HCT116 (cell line): ENCODE measurements around the gene RIPK4. TPM values are rescaled to one million over a fixed set of nuclear protein-coding genes. Genes with fewer than 3 reads are reported as not detected.

Experiments
- ATAC-seq: fragments of 200-7000 bp; cut with Tn5 transposase; 2 replicates; pipeline ENCODE4 v1.9.1; 2020; ENCODE audit warnings: mild to moderate bottlenecking, moderate library complexity
- BruUV-seq: library from RNA; stranded (reverse); fragments of 400-500 nt; replicated peaks from 2 replicates; lab custom pipeline; 2021; lab: Mats Ljungman, UMichigan
- CTCF ChIA-PET: fragments of 300-600 bp; sonication (Branson Sonifier 250); formaldehyde crosslinking; loops from one replicate; lab custom pipeline; 2021; ENCODE audit warnings: antibody characterized with exemption; lab: Charles Lee
- POLR2A ChIA-PET: fragments of 300-600, 350-600 bp; sonication (Branson Sonifier 250); formaldehyde crosslinking; loops from one replicate; lab custom pipeline; 2021; ENCODE audit warnings: antibody characterized with exemption; lab: Charles Lee
- RAD21 ChIA-PET, 2 experiments: fragments of 300-600 bp; sonication (Branson Sonifier 250); formaldehyde crosslinking; loops; one replicate each; lab custom pipeline; 2023; ENCODE audit warnings: low total read pairs in 2 of 2; ENCODE audit not compliant: uncharacterized antibody in 2 of 2, unreplicated experiment in 2 of 2, low non-redundant PET in 1 of 2; lab: Charles Lee
- DNase-seq: peaks from one replicate; pipeline ENCODE4 v3.0.0-alpha.2; 2010; ENCODE audit warnings: low read depth, low spot score
- H2AFZ ChIP-seq: fragments of 200-600 bp; shearing (Covaris generic), sonication (generic); 2 replicates; pipeline ENCODE4 v1.6.1; 2017; ENCODE audit warnings: low read depth, mixed run types, mixed read lengths, antibody characterized with exemption, low read length; ENCODE audit not compliant: poor library complexity, severe bottlenecking
- H3K27ac ChIP-seq: 2 replicates; pipeline ENCODE4 v1.5.1; 2012; ENCODE audit warnings: low read depth, low read length
- H3K27me3 ChIP-seq: fragments of 200-600 bp; sonication (generic); 2 replicates; pipeline ENCODE4 v1.6.1; 2016; ENCODE audit warnings: mixed run types, low read length, mixed read lengths; ENCODE audit not compliant: insufficient read depth
- H3K36me3 ChIP-seq, 2 experiments: fragments of 200-500 bp in 1 of 2; fragments of 200-600 bp in 1 of 2; sonication (Bioruptor generic) in 1 of 2; sonication (generic) in 1 of 2; 2 replicates each; pipeline versions ENCODE4 v1.5.1 to v1.6.1; 2014 to 2016; ENCODE audit warnings: low read length in 2 of 2, inconsistent platforms in 1 of 2, mixed read lengths in 1 of 2, mixed run types in 1 of 2; ENCODE audit not compliant: insufficient read depth in 2 of 2, control insufficient read depth in 1 of 2
- H3K4me1 ChIP-seq, 2 experiments: fragments of 200-600 bp in 1 of 2; sonication (generic) in 1 of 2; 2 replicates each; pipeline versions ENCODE4 v1.5.1 to v1.6.1; 2012 to 2017; ENCODE audit warnings: low read length in 2 of 2, inconsistent platforms in 1 of 2, mild to moderate bottlenecking in 1 of 2, mixed read lengths in 1 of 2, mixed run types in 1 of 2, moderate library complexity in 1 of 2; ENCODE audit not compliant: insufficient read depth in 2 of 2, control insufficient read depth in 1 of 2
- H3K4me2 ChIP-seq: fragments of 200-600 bp; sonication (generic); 2 replicates; pipeline ENCODE4 v1.6.1; 2017; ENCODE audit warnings: mixed run types, low read length, mixed read lengths
- H3K4me3 ChIP-seq, 2 experiments: fragments of 200-600 bp in 1 of 2; sonication (generic) in 1 of 2; replicated peaks in 1 of 2; 2 replicates each; pipeline ENCODE4 v1.5.1; 2011 to 2016; ENCODE audit warnings: low read length in 2 of 2, control low read depth in 1 of 2, low read depth in 1 of 2, mild to moderate bottlenecking in 1 of 2, mixed read lengths in 1 of 2, mixed run types in 1 of 2
- H3K79me2 ChIP-seq: fragments of 200-600 bp; sonication (generic); 2 replicates; pipeline ENCODE4 v1.6.1; 2017; ENCODE audit warnings: mild to moderate bottlenecking, mixed run types, low read length, moderate library complexity, mixed read lengths; ENCODE audit not compliant: insufficient read depth
- H3K9ac ChIP-seq: fragments of 200-600 bp; sonication (generic); 2 replicates; pipeline ENCODE4 v1.6.1; 2016; ENCODE audit warnings: low read length, mixed read lengths
- H3K9me2 ChIP-seq: fragments of 200-600 bp; sonication (generic), shearing (Covaris generic); 2 replicates; pipeline ENCODE4 v1.6.1; 2017; ENCODE audit warnings: mixed run types, mild to moderate bottlenecking, moderate library complexity; ENCODE audit not compliant: insufficient read depth
- H3K9me3 ChIP-seq, 2 experiments: fragments of 200-500 bp in 1 of 2; fragments of 200-600 bp in 1 of 2; sonication (Bioruptor generic) in 1 of 2; sonication (generic) in 1 of 2; 2 replicates each; pipeline ENCODE4 v1.6.1; 2014 to 2017; ENCODE audit warnings: low read length in 2 of 2, mixed read lengths in 2 of 2, inconsistent platforms in 1 of 2, low read depth in 1 of 2, mild to moderate bottlenecking in 1 of 2, mixed run types in 1 of 2, moderate library complexity in 1 of 2; ENCODE audit not compliant: control insufficient read depth in 1 of 2, insufficient read depth in 1 of 2
- H4K20me1 ChIP-seq: fragments of 200-600 bp; sonication (generic), shearing (Covaris generic); 2 replicates; pipeline ENCODE4 v1.6.1; 2017; ENCODE audit warnings: mixed run types, mild to moderate bottlenecking, moderate library complexity; ENCODE audit not compliant: insufficient read depth
- CBX3 ChIP-seq: IDR thresholded peaks from 2 replicates; pipeline ENCODE4 v1.6.1; 2012; ENCODE audit warnings: low read depth
- EZH2 ChIP-seq: fragments of 200-600 bp; sonication (generic); IDR thresholded peaks from 2 replicates; pipeline ENCODE4 v1.6.1; 2017; ENCODE audit warnings: antibody characterized with exemption, mixed run types
- EZH2phosphoT487 ChIP-seq: fragments of 200-600 bp; IDR thresholded peaks from 2 replicates; pipeline ENCODE4 v1.6.1; 2018; ENCODE audit warnings: antibody characterized with exemption, borderline replicate concordance
- POLR2A ChIP-seq: IDR thresholded peaks from 2 replicates; pipeline ENCODE4 v1.7.0; 2011; ENCODE audit warnings: borderline replicate concordance; ENCODE audit not compliant: insufficient read depth, insufficient read length; ENCODE audit errors: extremely low read depth
- SIN3A ChIP-seq: IDR thresholded peaks from 2 replicates; pipeline ENCODE4 v1.6.1; 2012; ENCODE audit warnings: low read depth
- SP1 ChIP-seq: IDR thresholded peaks from 2 replicates; pipeline ENCODE4 v1.6.1; 2012; ENCODE audit warnings: low read depth
- SRF ChIP-seq: IDR thresholded peaks from 2 replicates; pipeline ENCODE4 v1.6.1; 2012; ENCODE audit warnings: low read depth
- TCF7L2 ChIP-seq: IDR thresholded peaks from 2 replicates; pipeline ENCODE4 v1.7.0; 2011; ENCODE audit warnings: borderline replicate concordance, inconsistent platforms; ENCODE audit not compliant: insufficient read depth, insufficient read length; ENCODE audit errors: extremely low read depth
- YY1 ChIP-seq: IDR thresholded peaks from 2 replicates; pipeline ENCODE4 v1.6.1; 2011; ENCODE audit warnings: low read length, low read depth, moderate library complexity, mild to moderate bottlenecking; ENCODE audit not compliant: insufficient replicate concordance; ENCODE audit errors: extremely low read depth
- ZFX ChIP-seq: fragments of 450-650 bp; IDR thresholded peaks from 2 replicates; pipeline ENCODE4 v1.6.1; 2017
- ZNF274 ChIP-seq: fragments of 200-500 bp; sonication (Bioruptor generic); IDR thresholded peaks from 2 replicates; pipeline ENCODE4 v1.6.1; 2014; ENCODE audit warnings: mild to moderate bottlenecking, low read depth, low read length, inconsistent platforms
- intact Hi-C: fragments of 100-400 bp; cut with micrococcal nuclease; formaldehyde crosslinking; loops from 2 replicates; pipeline ENCODE4 v1.10.0; 2022
- total RNA-seq: library from RNA; stranded (reverse); gene quantifications from one replicate; pipeline ENCODE4 v1.2.1, GENCODE V29; 2021; ENCODE audit not compliant: unreplicated experiment
- TF ChIP-seq, protein P1 (sequence below): IDR thresholded peaks from 2 replicates; pipeline ENCODE4 v1.6.1; 2011; ENCODE audit warnings: mild to moderate bottlenecking, low read length, moderate library complexity; ENCODE audit not compliant: insufficient replicate concordance; ENCODE audit errors: extremely low read depth
- TF ChIP-seq, protein P2 (sequence below), 3 experiments: fragments of 200-600 bp in 1 of 3; sonication (generic) in 1 of 3; IDR thresholded peaks in 2 of 3; conservative IDR thresholded peaks in 1 of 3; 2 replicates each; pipeline ENCODE4 v1.5.1; 2012 to 2017; ENCODE audit warnings: low read depth in 2 of 3, low read length in 2 of 3, antibody characterized with exemption in 1 of 3, borderline replicate concordance in 1 of 3, control low read depth in 1 of 3, mild to moderate bottlenecking in 1 of 3, mixed read lengths in 1 of 3, mixed run types in 1 of 3, moderate library complexity in 1 of 3; ENCODE audit not compliant: insufficient read depth in 1 of 3
- TF ChIP-seq, protein P3 (sequence below): IDR thresholded peaks from 2 replicates; pipeline ENCODE4 v1.6.1; 2012
- TF ChIP-seq, protein P4 (sequence below): IDR thresholded peaks from 2 replicates; pipeline ENCODE4 v1.6.1; 2012

RIPK4 gene
- total RNA-seq, 1 experiment from 2014 or later = 9.9 TPM

DNA sequence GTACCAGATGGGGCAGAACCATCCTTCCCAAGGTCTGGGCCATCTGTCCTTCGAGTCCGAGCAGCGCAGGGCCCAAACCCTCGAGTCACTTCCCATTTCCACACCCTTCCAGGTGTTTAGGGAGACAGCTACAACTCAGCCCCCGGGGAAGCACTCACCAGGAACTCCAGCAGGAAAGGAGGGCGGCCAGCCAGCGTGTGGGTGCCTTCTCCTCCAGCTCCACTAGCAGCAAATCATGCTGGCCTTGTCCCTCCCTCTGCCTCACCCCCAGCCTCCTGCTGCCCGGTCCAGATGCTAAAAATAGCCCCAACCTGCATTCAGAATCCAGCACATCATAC is 56.1 kb downstream of the RIPK4 start (continued):
- no peak for TF ChIP-seq ZNF274
- TF ChIP-seq YY1 = no peak
- TF ChIP-seq, all 23 proteins: peak for 0

DNA sequence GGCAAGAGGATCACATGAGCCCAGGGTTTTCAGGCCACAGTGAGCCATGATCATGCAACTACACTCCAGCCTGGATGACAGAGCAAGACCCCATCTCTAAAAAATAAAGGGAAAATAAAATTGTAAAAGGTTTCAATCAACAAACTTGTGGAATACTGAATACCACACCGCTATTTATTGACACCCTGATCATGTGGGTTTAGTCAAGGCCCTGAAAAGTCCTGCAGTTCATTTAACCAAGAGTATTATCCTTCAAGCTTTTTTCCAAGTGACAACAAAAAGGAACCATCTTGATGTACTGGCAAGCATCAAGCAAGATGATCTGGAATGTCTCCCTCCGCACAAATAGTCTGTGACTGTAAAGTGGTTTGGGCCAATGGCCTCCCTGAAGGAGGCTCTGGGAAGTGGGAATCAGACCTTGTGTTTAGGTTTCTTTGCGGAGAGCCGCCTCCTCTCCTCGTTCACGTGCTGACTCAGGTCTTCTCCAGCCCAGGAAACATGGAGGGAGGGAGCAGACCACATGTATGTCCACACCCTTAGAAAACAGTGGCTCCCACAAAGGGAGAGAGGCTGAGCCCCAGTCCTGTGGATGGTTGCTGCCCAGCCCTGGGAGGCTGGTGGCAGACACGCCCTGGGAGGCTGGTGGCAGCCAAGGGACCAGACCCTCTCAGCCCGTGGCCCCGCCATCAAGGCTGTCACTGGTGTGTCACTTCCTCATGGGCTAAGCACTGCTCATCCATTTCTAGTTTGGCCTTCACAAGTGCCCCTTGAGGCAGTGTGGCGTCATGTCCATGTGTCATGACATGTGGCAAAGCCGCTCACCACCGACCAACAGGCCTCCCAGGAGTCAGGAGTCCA is 56.7 kb downstream of the RIPK4 start:
- POLR2A ChIA-PET = no interaction called here
- Histone ChIP-seq H3K27me3 (no peaks in the 10 kb centered on the region), H3K36me3 (no peaks in the 10 kb centered on the region), H3K4me1 (peaks cover 22 to 25% of the 10 kb centered on the region in 2 experiments), H3K4me3 (no peak overlapping the region), H4K20me1 (no peaks in the 10 kb centered on the region), H3K79me2 (no peaks in the 10 kb centered on the region), H3K9me2 (no peaks in the 10 kb centered on the region), H3K27ac (no peak overlapping the region), H3K4me2 (no peak overlapping the region), H3K9ac (no peak overlapping the region), H3K9me3 (no peaks in the 10 kb centered on the region), H2AFZ (no peak overlapping the region)
- no peak for ATAC-seq
- CTCF ChIA-PET = no interaction called here
- DNase-seq = no peak
- intact Hi-C loops = no loop called here
- no peak for TF ChIP-seq SIN3A
- TF ChIP-seq ZFX = no peak
- no peak for TF ChIP-seq SRF
- TF ChIP-seq EZH2 = no peak
- no peak for TF ChIP-seq YY1
- TF ChIP-seq EZH2phosphoT487 = no peak
- TF ChIP-seq POLR2A = no peak
- TF ChIP-seq, protein P1, sequence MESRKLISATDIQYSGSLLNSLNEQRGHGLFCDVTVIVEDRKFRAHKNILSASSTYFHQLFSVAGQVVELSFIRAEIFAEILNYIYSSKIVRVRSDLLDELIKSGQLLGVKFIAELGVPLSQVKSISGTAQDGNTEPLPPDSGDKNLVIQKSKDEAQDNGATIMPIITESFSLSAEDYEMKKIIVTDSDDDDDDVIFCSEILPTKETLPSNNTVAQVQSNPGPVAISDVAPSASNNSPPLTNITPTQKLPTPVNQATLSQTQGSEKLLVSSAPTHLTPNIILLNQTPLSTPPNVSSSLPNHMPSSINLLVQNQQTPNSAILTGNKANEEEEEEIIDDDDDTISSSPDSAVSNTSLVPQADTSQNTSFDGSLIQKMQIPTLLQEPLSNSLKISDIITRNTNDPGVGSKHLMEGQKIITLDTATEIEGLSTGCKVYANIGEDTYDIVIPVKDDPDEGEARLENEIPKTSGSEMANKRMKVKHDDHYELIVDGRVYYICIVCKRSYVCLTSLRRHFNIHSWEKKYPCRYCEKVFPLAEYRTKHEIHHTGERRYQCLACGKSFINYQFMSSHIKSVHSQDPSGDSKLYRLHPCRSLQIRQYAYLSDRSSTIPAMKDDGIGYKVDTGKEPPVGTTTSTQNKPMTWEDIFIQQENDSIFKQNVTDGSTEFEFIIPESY = no peak
- TF ChIP-seq TCF7L2 = no peak
- TF ChIP-seq, protein P2, sequence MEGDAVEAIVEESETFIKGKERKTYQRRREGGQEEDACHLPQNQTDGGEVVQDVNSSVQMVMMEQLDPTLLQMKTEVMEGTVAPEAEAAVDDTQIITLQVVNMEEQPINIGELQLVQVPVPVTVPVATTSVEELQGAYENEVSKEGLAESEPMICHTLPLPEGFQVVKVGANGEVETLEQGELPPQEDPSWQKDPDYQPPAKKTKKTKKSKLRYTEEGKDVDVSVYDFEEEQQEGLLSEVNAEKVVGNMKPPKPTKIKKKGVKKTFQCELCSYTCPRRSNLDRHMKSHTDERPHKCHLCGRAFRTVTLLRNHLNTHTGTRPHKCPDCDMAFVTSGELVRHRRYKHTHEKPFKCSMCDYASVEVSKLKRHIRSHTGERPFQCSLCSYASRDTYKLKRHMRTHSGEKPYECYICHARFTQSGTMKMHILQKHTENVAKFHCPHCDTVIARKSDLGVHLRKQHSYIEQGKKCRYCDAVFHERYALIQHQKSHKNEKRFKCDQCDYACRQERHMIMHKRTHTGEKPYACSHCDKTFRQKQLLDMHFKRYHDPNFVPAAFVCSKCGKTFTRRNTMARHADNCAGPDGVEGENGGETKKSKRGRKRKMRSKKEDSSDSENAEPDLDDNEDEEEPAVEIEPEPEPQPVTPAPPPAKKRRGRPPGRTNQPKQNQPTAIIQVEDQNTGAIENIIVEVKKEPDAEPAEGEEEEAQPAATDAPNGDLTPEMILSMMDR (IDR thresholded peaks at IDR 0.05 in 2 of 3, conservative IDR thresholded peaks at IDR 0.05 in 1 of 3; ENCODE audit: borderline replicate concordance in 1 of 3, insufficient read depth in 1 of 3, low read depth in 2 of 3, low read length in 2 of 3) = no peak
- TF ChIP-seq, protein P3, sequence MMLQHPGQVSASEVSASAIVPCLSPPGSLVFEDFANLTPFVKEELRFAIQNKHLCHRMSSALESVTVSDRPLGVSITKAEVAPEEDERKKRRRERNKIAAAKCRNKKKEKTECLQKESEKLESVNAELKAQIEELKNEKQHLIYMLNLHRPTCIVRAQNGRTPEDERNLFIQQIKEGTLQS = no peak
- TF ChIP-seq CBX3 = no peak
- TF ChIP-seq SP1 = no peak
- TF ChIP-seq, protein P4, sequence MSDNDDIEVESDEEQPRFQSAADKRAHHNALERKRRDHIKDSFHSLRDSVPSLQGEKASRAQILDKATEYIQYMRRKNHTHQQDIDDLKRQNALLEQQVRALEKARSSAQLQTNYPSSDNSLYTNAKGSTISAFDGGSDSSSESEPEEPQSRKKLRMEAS = no peak
- RAD21 ChIA-PET = no interaction called here
- no TSS peak for BruUV-seq
